HEK293 (cell line): ENCODE results near the gene NUDT9.

Experiments used
- CTCF ChIP-seq: fragments of 450-650 bp; formaldehyde crosslinking; IDR thresholded peaks from 2 replicates; pipeline ENCODE4 v1.5.1; 2016; ENCODE audit warnings: missing biosample characterization, missing genetic modification characterization
- PBX3 ChIP-seq: sonication (generic); formaldehyde crosslinking; IDR thresholded peaks from 2 replicates; pipeline ENCODE4 v1.8.1; 2022; ENCODE audit warnings: mild to moderate bottlenecking, moderate library complexity, missing genetic modification reagents
- PRDM1 ChIP-seq: fragments of 450-650 bp; formaldehyde crosslinking; IDR thresholded peaks from 2 replicates; pipeline ENCODE4; 2016; ENCODE audit warnings: missing biosample characterization, missing genetic modification characterization
- REST ChIP-seq: fragments of 450-650 bp; formaldehyde crosslinking; IDR thresholded peaks from 2 replicates; pipeline ENCODE4 v1.5.1; 2016; ENCODE audit warnings: missing biosample characterization, missing genetic modification characterization
- SETDB1 ChIP-seq: IDR thresholded peaks from one replicate; pipeline ENCODE4 v1.6.1; 2017; ENCODE audit warnings: mild to moderate bottlenecking, low read length, moderate library complexity, mixed read lengths; ENCODE audit not compliant: insufficient read length
- ZNF24 ChIP-seq: fragments of 450-650 bp; formaldehyde crosslinking; IDR thresholded peaks from 2 replicates; pipeline ENCODE4 v1.5.1; 2016; ENCODE audit warnings: missing biosample characterization, missing genetic modification characterization
- ZNF518A ChIP-seq: fragments of 450-650 bp; formaldehyde crosslinking; conservative IDR thresholded peaks from 2 replicates; pipeline ENCODE4 v1.5.1; 2016; ENCODE audit warnings: low read depth, missing biosample characterization, missing genetic modification characterization
- ZNF580 ChIP-seq: fragments of 450-650 bp; formaldehyde crosslinking; IDR thresholded peaks from 2 replicates; pipeline ENCODE4 v1.5.1; 2016; ENCODE audit warnings: missing biosample characterization, missing genetic modification characterization
- ZNF645 ChIP-seq: fragments of 450-650 bp; formaldehyde crosslinking; IDR thresholded peaks from 2 replicates; pipeline ENCODE4; 2016; ENCODE audit warnings: missing biosample characterization, missing genetic modification characterization

GRCh38 chr4:87425711-87426110, 3.3 kb downstream of the NUDT9 start:
- TF ChIP-seq CTCF (tag by site-specific recombination): no peak
- TF ChIP-seq ZNF645 (tag by site-specific recombination): no peak
- no peak for TF ChIP-seq PRDM1 (tag by site-specific recombination)
- TF ChIP-seq PBX3 (CRISPR knock-in tag): no peak
- no peak for TF ChIP-seq ZNF24 (tag by site-specific recombination)
- TF ChIP-seq ZNF580: no peak
- no peak for TF ChIP-seq SETDB1
- no peak for TF ChIP-seq REST (tag by site-specific recombination)
- no peak for TF ChIP-seq ZNF518A (tag by site-specific recombination)
